Activated CD8-positive, alpha-beta memory T cell treated with anti-CD3 and anti-CD28 coated beads for 24 hours (primary cell): Measurements from ENCODE around the gene FXYD5.

Source experiments
- DNase-seq: peaks from one replicate; pipeline ENCODE4 v3.0.0-alpha.2; 2020

Gene FXYD5

DNA sequence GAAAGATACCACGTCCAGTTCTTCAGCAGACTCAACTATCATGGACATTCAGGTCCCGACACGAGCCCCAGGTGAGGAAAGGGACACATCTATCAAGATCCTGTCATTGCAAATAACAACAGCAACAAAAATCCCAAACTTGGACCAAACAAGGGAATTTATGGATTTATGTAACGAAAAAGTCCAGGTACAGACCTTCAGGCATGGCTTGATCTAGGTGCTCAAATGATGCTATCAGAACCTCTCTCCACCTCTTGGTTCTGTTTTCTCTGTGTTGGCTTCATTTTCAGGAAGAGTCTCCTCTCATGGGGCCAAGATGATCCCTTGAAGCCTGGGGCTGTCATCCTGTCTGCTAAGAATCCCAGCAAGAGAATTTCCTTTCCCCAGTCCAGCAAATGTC is 2.9 kb downstream of the FXYD5 start:
- DNase-seq = no peak

- no peak for DNase-seq
Observed at GRCh38 chr19:35159606-35160005, 5.1 kb downstream of the FXYD5 start.

DNA sequence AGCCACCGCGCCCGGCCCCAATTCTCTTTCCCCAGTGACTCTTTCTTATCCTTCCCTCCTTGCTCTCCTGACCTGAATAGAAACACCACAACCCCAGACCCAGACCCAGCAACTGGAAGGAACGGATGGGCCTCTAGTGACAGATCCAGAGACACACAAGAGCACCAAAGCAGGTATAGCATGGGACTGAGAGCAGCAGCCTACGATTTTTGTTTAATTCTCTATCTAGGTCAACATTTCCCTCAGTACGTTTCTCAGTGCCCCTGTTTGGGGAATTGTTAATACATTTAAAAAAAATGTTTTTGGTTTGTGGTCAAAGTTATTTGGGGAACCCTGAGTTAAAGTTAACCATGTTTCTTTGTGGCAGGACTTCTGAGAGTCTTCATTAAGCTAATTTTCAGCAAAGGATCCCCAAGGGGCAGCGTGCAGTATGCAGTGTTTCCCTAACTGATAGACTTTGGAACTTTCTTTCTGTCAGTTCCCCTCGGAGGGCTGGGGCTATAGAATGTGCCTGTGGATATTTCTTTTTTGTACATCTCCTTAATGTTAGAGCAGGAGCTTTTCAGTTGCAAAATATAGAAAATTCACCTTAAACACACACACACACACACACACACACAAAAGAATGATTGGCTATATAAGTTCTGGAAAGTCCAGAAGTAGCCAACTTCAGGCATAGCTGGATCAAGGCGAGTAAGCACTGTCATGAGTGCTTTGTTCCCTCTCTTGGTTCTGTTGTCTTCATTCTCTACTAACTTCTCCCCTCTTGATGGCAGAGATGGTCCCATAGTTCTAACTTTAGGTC is 6.3 kb downstream of the FXYD5 start:
- no peak for DNase-seq

GRCh38 chr19:35161434-35161743 is 6.9 kb downstream of the FXYD5 start:
- no peak for DNase-seq

DNA sequence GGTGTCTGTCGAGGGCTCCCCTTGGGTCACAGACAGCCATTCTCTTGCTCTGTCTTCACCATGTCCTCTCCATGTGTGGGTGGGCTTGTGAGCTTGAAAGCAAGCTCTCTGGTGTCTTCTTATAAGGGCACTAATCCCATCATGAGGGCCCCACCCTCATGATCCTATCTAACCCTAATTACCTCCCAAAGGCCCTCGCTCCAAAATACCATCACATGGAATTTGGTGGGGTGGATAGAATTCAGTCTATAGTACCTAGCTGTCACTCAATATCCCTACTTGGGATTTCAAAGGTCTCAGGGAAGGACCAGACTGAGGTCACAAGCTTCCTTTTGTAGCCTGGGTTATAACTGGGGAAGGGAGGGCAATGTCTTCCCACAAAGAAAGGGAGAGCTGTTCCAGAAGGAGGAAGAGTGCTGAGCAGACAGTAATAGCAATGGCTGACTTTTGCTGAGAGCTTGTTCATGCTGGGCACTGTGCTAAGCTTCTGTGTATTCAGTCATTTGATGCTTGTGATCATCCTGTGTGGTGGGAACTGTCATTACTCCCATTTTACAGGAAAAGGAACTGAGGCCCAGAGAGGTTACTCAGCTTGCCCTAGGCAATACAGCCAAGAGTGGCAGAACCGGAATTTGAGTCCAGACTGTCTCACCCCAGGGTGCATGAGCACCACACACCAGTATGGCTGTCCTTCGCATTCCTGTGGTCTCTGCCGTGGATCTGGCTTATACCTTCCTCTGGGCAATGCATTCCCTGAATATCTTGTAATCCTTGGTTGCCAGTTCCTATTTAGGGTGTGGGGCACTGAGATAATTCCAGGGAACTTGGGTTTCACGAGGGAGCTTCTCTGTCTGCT is 8.2 kb downstream of the FXYD5 start:
- no peak for DNase-seq

- no peak for DNase-seq
Observed at GRCh38 chr19:35164418-35164817, 9.9 kb downstream of the FXYD5 start.

GRCh38 chr19:35165200-35166058 is 10.9 kb downstream of the FXYD5 start:
- DNase-seq = peak; percentile 45

DNA sequence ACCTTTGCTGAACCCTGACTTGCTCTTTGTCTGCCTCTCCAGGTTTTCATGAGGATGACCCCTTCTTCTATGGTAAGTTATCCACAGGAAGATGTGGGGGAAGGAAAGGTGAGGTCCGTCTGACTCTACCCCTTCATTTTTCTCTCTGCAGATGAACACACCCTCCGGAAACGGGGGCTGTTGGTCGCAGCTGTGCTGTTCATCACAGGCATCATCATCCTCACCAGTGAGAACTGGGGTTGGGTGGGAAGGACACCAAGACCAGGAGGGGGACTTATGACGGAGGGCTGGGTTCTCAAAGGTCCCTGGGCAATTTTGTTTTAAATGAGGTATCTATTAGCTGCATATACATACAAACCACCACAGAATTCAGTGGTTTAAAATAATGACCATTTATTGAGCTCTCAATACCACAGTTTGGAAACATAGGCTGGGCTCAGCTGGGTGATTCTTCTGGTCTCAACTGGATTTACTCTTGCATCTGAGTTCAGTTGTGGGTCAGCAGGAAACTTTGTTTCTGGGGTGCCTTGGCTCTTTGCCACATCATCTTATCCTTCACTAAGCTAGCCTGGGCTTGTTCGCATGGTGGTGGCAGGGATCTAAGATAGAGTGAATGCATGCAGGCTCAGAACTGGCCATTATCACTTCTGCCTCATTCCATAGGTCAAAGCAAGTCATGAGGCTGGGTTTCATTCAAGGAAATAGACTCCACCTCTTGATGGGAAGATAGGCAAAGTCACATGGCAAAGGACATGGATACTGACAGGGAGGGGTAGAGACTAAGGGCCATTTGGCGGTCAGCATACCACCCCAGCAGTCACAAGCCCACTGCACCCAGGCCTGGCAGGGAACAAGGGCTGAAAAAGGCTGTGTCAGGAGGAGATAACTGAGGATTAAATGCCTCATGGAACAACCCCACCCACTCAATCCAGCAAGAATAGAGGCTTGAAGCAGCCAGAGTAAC is 11.8 kb downstream of the FXYD5 start:
- peak; percentile 51 for DNase-seq

- peak; percentile 54 for DNase-seq
Observed at GRCh38 chr19:35167251-35168119, 12.9 kb downstream of the FXYD5 start.

DNA sequence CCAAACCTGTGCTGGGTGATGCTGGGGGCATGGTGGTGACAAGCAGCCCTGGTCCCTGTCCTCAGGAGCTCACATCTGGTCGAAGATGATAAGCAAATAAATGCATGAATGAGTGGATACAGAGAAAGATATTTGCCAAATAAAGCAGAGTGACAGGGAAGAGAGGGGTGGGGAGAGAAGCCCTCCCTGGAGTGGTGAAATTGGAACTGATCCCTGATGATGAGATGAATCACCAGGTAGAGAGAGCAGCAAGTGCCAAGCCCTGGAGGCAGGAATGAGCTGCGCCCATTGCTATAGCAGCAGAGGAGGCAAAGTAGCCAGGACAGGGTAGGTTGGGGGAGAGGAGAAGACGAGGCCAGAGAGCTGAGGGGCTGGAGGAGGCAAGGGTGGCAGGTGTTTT is 13.7 kb downstream of the FXYD5 start:
- no peak for DNase-seq

DNA sequence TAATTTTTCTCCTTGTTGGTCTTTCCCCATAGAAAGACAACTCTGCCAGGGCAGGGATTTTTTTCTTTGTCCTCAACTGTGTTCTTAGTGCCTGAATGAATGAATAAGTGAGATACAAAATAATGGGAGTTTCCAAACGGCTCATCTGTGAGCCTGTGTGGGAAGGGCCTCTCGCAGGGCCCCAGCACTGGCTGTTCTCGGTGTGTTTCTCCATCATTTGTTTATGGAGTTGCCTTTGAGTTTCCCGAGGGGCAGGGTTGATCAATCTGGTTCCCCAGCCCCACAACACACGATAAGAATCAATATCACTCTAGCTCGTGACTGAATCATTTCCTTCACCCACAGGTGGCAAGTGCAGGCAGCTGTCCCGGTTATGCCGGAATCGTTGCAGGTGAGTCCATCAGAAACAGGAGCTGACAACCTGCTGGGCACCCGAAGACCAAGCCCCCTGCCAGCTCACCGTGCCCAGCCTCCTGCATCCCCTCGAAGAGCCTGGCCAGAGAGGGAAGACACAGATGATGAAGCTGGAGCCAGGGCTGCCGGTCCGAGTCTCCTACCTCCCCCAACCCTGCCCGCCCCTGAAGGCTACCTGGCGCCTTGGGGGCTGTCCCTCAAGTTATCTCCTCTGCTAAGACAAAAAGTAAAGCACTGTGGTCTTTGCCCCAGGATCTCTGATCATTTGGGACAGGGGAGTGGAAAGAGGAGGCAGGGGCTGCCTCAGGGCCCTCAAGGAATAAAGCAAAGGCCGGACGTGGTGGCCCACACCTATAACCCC is 14.9 kb downstream of the FXYD5 start:
- peak; percentile 53 for DNase-seq

DNA sequence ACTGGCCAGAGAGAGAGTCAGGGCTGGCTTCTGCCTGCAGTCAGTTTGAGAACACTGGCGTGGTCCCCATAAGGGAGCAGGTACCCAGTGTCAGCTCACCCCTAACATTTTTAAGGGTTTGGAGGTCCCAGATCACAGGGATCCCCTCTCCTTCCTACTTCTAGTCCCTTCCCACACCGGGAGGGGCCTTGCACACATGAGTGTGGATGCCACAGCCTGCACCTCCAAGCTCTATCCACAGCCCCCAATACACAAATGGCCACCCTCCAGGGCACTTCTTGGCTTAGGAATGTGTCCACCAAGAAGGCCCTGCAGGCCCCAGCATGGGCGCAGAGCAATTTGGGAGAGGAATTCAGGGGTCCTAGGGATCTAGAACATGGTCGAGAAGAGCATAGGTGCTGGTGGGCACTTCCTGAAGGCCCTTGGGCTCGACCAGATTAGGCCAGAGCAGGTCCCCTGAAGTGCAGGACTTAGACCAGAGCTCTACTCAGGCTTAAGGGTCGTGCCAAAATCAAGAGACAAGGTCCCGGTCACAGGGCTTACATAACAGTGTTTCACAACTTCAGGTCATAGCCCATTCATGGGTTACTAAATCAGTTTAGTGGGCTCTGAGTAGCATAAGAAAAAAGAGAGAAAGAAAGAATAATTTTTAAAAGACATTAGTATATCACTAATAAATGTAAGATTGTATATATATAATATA is 16.0 kb downstream of the FXYD5 start:
- DNase-seq = peak; percentile 59

DNA sequence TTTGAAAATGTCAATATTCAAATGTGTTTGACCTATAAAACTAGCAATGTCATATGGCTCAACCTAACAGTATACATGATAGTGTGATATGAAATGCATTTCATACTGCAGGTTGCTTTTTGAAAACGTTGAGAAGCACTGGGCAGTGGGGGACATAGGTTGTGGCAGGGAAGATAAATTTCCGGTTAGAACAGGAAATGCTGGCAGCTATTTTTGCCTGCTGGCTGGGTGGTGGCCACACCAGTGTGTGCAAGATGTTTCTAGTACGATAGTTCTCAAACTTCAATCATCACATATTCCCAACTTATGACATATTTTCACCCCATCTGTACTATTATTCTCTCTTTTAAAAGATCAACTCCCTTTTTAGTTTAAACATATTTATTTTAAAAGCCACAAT is 17.2 kb downstream of the FXYD5 start:
- no peak for DNase-seq

- no peak for DNase-seq
Observed at GRCh38 chr19:35174226-35174625, 19.7 kb downstream of the FXYD5 start.

DNA sequence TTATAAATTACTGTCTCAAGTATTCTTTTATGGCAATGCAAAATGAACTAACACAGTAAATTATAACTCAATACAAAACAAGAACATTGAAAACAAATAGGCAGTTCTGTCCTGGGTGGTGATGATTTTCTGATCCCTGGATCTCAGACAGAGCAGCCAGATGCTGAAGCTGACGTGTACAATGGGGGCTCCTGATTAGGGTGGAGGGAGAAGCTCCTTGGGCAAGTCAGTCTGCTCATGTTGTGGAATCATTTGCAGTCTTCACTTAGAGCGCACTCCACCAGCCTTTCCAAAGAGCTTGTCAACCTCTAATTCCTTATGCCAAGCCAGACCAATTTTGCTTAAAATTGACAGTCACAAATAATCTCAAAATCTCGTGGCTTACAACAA is 21.6 kb downstream of the FXYD5 start:
- peak; percentile 13 for DNase-seq

- DNase-seq = peak; percentile 35
Observed at GRCh38 chr19:35177377-35178274, 23.1 kb downstream of the FXYD5 start.

DNA sequence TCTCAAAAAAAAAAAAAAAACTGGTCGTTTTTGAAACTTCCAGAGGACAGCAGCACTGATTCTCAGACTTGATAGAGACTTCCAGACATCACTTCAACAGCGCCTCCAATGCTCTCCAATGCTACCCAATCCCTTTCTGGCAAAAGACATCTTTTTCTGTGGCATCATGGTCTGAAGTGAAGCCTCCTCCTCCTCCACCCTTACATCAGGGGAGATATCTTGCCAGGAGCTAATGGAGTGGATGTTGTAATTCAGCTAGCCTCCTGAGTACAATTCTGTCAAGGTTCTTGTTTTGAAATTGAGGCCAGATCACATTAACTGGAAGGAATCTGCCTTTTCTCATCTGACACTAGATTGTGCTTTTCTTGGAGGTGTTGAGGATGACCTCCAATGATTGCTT is 24.2 kb downstream of the FXYD5 start:
- DNase-seq = no peak

DNA sequence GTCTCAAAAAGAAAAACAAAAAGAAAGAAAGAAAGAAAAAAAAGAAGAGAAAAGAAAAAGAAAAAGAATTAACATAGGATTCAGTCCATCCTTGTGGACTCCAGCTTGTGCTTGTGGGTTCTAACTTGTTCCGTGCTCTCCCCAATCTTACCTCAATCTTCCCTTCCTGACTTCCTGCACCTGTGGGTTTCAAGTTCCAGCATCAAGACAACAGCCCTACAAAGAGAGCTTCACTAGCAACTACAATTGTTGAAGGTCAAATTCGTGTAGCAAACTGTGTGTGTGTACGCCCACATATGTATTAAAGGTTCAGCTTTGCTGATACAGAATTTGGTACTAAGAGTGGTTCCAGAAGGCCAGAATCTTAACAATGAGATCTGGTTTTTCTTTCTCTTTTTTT is 25.3 kb downstream of the FXYD5 start:
- peak; percentile 41 for DNase-seq

- no peak for DNase-seq
Observed at GRCh38 chr19:35181387-35181786, 26.9 kb downstream of the FXYD5 start.
